ENCODE data around the gene ACOXL.

ACOXL gene

GRCh38 chr2:110858993-110859701, 126.8 kb downstream of the ACOXL start:
- peak; percentile 29 for DNase-seq

- peak; percentile 28 for DNase-seq
Measured at GRCh38 chr2:110860630-110861029, 128.3 kb downstream of the ACOXL start.

GRCh38 chr2:110861616-110862260, 129.4 kb downstream of the ACOXL start:
- peak; percentile 16 for DNase-seq

DNA sequence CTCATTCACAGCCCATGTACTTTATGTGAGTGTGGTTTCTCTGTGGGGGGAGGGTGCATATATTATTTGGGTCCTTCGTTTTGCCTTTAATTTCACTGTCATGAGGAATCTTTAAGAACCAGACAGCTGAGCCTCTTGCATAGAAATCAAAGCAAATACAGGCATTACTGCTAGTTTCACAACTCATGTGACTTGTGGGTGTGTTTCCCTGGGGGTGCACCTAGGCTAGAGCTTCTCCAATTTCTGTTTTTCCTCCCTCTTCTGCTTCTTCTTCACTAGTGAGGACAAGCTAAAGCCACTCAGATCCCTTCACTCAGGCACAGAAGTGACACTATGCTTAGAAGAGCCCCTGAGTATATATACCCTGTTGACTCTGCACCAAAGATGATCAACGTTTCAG, 131.4 kb downstream of the ACOXL start:
- DNase-seq, result no peak

- DNase-seq, result no peak
Measured at GRCh38 chr2:110864176-110864575, 131.8 kb downstream of the ACOXL start.

GRCh38 chr2:110864731-110865130, 132.4 kb downstream of the ACOXL start:
- DNase-seq, result no peak

- no peak for DNase-seq
Measured at GRCh38 chr2:110865188-110865587, 132.8 kb downstream of the ACOXL start.

GRCh38 chr2:110866045-110866444, 133.7 kb downstream of the ACOXL start:
- no peak for DNase-seq

- peak; percentile 80 for DNase-seq
Measured at GRCh38 chr2:110866466-110866865, 134.1 kb downstream of the ACOXL start.

DNA sequence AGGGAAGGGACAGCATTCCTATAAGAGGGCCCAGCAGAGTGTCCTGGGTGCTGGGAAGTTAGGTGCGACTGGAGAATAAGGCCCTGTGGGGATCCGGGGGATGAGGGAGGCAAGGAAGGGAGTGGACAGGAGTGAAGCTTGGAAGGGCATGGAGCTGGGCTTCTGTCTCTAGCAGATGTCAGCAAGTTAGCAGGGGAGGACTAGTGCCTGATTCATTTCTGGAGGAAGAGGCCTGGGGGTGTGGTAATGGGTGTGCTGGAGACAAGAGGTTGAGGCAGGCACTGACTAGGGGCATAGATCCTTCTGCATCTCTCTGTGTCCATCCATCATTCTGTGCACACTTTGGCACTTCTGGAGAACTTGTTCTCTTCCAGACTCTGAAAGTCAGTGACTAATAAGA, 134.7 kb downstream of the ACOXL start:
- no peak for DNase-seq

- no peak for DNase-seq
Measured at GRCh38 chr2:110868971-110869370, 136.6 kb downstream of the ACOXL start.

DNA sequence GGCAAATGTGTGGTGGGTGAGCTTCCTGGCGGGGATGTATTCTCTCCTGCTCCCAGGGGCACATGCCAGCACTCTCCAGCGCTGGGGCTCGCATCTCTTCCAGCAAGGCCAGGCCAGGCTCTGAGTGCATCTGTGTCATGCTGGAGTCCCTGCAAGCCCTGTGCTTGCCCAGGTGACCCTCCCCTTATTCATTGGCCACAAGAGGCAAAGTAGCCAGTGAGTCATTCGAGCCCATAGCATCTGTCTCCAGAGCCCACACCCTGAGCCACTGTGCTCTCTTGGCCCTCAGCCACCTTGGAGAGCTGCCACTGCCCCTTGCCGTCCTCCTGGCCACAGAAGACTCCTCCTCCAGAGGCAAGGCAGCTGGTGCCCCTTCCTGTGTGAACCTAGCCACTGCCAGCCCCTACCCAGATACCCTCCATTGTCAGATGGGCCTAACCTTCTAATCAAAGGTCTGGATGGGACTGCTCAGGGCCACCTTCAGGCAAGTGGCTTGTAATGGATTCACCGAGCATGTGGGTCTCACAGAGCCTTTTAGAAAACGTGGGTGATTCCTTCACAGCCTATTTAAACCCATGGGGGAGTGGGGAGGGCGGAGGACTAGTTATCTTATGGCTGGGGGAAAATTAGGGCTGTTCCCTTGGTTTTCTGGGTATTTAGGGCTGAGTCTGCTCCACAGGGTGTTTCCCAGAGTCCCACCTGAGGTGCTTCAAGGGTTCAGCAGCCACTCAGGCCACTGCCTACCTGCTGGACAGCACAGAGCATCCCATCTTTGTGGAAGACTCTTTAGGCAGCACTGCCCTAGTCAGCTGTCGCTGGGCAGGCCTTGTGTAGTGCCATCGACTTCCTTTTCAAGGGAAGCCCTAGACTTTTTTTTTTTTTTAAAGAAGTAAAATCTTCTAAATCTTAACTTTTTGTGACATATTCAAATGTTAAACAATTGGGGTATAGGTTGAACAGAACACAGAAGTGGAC, 137.4 kb downstream of the ACOXL start:
- DNase-seq, result no peak

GRCh38 chr2:110870545-110870944, 138.2 kb downstream of the ACOXL start:
- no peak for DNase-seq

DNA sequence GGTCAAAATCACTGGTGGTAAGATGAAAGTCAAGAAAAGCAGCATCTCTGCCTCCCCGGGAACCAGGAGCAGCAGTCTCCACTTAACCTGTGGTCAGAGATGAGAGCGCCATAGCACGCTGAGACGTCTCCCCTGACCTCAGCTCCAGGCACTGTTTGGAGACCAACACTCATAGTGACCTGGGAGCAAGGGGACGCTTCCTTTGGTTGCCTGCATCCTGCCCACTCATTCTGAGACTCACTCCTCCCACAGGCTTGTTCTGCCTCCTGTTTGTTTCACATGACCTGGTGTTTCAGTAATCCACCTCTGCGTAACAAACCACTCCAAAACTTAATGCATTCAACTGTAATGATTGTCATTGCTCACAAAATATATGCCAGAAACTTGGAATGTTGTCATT, 139.3 kb downstream of the ACOXL start:
- no peak for DNase-seq

- no peak for DNase-seq
Measured at GRCh38 chr2:110872521-110872920, 140.1 kb downstream of the ACOXL start.

GRCh38 chr2:110873056-110873502, 140.7 kb downstream of the ACOXL start:
- DNase-seq, result no peak

DNA sequence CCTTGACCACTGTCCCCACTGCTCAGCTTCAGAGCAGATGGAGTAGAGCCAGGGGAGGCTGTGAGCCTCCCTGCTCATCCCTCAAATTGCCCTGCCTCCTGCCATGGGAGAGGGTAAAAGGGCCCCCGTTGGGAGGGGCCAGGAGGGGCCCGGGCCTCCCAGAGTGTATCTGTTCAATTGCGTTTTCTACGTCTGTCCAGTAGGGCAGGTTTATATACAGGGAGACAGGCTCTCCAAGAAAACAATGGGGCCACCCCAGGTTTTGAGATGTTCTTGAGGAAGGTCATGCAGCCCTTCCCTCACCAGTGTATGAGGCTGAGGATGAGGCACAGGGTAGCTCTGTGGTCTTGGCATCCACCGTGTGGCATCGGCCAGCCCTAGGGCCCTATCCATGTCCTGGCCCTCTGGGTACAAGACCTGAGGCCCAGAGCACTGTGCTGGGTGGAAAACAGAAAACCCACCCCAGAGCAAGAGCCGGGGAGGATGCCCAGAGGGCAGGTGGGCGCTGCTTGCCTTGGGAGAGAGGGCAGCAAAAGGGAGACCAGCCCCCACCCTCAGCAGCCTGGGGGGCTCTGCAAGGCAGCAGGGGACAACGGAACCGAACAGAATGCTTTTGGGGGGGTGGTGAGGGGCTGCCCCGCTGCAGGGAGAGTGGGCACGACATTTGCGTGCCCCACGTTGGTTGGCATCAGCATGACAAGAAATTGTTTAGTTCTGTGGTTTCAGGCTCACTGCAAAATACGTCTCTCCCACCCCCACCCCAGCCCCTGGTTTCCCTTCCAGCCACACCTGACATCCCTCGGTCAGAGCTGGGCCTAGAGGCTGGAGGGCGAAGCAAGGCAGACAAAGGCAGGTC, 141.5 kb downstream of the ACOXL start:
- DNase-seq, result no peak

DNA sequence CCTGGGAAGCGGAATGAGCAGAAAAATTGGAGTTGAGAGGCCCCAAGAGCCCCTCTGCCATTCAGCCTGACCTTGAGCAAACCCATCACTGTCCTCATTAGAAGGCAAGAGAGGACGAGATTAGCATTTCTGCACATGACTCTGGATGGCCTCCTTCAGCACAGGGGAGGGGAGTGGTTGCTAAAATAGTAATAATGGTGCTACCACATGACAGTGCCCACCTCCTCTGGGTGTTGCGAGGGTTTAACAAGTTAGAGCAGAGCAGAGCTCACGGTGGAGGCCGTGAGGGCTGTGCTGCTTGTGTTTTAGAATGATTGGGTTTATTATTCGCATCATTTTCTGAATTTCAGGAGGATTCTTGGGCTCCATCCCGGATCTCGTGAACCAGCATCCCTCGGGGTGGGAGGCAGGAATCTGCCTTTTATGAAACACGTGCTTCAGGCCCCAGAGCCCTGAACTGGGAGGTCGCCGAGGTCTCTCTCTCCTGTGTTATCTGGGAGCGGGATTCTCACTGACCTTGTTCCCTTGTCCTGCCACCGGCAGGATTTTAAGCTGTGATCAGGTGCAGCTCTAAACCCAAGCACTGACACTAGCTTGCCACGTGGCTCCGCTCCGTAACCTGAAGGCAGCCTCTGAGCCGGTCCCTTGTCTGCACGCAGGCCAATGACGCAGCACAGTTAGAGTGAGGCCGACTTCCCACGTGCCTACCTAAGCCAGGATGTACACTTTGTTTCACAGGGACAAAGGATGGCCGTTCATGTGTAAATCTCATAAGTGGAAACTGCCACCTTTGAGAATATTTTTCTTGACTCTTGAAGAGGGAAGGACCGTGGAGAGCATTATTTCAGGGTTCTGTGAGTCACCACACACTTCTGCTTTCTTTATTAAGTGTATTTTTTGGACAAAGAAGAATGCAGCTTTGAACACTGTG, 142.3 kb downstream of the ACOXL start:
- DNase-seq, result no peak

- no peak for DNase-seq
Measured at GRCh38 chr2:110875384-110875725, 143.0 kb downstream of the ACOXL start.

GRCh38 chr2:110876167-110876999, 144.0 kb downstream of the ACOXL start:
- no peak for DNase-seq
